GM19193 (cell line): ENCODE results near the gene ADD2.

Source experiments
- POLR2A ChIP-seq: IDR thresholded peaks from 4 replicates; pipeline ENCODE4 v1.6.1; 2011; ENCODE audit not compliant: insufficient read depth, insufficient read length; ENCODE audit errors: extremely low read depth

Gene ADD2

GRCh38 chr2:70748002-70748784, 19.8 kb downstream of the ADD2 start:
- TF ChIP-seq POLR2A: no peak

GRCh38 chr2:70747284-70747683, 20.7 kb downstream of the ADD2 start:
- no peak for TF ChIP-seq POLR2A

DNA sequence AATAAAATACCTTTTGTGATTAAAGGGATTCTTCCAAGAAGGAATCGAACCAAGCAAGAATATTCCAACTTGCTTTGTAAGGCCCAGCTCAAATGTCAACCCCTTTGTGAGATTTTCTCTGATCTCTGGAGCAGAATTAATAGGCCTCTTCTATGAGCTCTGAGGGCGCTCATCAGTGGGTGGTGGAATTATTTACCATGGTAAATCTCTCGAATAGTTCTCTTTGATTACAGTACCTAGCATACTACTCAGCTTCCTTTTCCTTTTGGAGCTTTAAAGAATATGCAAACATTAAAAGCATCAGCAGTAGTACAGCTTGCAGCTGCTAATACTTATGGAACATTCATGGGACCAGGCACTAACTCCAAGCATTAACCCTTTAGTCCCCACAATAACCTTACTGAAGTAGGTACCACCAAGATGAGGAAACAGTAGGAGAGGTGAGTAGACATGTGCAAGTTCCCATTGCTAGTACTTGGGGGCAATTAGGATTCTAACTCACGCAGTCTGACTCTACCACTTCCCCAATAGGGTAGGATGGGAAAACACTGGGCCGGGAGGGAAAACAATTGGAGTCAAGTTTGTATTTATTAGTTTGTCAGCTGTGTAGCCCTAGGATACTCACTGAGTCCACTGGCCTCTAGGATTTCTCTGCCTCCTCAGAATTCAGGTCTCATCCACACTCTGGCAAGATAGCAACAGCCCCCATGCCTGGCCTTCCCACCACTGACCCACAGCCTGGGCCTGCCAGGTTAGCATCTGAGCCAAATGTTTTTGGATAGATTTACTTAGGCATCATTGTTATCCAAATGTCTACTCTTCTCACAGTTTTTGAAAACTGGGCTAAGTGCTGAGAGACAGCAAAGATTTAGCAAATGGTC, 21.7 kb downstream of the ADD2 start:
- no peak for TF ChIP-seq POLR2A

DNA sequence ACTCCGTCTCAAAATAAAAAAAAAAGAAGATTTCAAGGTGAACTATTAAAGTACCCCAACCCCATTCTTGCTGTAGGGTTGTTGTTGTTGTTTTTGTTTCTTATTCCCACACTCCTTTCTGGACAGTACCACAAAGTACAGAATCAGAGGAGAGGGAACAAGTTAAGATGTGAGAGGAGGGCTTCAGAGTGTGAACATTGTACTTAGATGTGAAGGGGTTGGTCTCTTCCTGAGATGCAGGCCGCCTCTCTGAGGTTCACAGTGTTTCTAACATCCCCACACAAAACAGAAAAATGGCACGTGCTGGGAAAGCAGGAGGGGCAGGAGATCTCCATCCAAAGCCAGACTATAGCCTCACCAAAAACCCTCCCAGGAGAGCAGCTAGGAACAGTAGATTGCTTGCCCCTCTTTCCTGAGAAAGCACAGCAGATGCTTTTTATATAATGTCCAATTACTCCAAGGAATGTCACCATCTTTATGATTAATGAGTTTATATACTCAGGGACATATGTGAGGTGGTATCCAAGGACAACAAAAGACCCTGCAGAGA, 22.6 kb downstream of the ADD2 start:
- TF ChIP-seq POLR2A: no peak

GRCh38 chr2:70744397-70744796, 23.6 kb downstream of the ADD2 start:
- TF ChIP-seq POLR2A: no peak

DNA sequence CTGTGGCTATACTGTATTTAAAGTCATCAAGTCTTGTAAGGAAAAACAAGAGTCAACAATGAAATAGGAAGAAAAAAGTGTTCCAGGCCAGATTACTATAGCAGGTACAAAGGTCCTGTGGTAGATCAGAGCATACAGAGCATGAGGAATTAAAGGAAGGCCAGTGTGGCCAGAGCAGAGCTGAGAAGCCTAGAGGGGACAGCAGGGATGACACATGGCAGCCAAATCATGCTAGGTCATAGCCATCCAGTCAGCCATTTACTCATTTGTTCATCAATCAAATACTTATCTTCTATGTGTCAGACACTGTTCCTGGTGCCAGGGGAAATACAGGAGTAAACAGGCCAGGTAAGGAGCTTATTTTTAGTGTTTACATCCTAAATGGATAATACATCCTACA, 24.3 kb downstream of the ADD2 start:
- no peak for TF ChIP-seq POLR2A

DNA sequence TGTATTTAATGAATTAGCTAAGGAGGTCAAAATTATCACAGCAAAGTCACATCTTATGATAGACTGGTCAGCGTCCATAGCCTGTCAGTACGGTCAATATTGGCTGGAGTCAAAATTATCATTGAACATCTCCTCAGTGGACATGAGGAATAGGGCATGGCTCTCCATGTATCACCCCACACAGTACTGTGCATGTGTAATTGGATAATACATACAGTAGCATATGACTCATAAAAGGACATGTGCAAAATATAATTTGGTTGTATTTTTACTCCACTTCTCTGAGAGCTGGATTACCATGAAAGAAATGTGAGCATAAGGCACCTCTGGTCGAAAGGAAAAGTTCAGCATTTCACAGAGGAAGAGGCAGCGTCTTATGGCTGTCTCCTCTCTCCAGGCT, 24.9 kb downstream of the ADD2 start:
- no peak for TF ChIP-seq POLR2A

- no peak for TF ChIP-seq POLR2A
Measured at GRCh38 chr2:70738159-70738558, 29.8 kb downstream of the ADD2 start.

GRCh38 chr2:70735071-70735470, 32.9 kb downstream of the ADD2 start:
- no peak for TF ChIP-seq POLR2A

GRCh38 chr2:70733646-70734180, 34.3 kb downstream of the ADD2 start:
- TF ChIP-seq POLR2A: no peak

DNA sequence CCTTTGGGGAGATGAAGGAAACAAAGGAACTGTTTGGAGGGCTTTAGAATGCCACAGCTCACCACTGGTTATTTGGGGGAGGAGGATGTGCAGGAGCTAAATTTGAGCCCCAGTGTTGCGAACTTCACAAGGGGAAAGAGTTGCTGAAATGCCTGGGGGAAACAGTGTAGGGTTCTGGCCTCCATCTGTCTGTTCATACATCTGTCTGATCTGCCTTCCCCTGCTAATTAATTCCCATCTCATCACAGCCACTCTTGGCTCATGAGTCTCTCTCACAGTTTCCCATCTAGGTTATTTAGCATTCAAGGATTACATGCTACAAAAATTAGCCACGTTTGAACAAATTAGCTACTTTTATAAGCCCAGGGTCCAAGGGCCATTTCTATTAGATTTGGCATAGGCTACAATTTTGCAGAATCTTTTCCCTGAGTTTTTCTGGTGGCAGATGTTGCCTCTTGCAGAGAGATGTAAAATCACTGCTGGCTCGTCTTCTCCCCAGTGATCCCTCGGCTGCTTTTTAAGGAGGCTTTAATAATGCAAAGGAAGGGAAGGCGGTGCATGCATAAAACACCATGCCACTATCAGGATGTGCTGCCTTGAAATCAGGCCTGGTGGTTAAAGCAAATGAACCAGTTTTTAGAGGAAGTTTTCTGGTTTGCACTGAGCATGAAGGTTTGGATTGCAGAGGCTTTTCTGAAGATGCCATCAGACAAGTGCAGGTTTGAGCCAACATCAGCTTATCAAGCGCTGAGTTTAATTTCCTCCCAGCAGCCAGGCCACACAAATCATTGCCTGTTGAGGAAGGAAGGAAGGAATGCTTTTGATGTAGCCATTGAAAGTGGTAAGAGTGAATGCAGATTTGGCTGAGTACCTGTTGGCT, 35.0 kb downstream of the ADD2 start:
- TF ChIP-seq POLR2A: no peak

GRCh38 chr2:70730730-70731129, 37.3 kb downstream of the ADD2 start:
- no peak for TF ChIP-seq POLR2A

DNA sequence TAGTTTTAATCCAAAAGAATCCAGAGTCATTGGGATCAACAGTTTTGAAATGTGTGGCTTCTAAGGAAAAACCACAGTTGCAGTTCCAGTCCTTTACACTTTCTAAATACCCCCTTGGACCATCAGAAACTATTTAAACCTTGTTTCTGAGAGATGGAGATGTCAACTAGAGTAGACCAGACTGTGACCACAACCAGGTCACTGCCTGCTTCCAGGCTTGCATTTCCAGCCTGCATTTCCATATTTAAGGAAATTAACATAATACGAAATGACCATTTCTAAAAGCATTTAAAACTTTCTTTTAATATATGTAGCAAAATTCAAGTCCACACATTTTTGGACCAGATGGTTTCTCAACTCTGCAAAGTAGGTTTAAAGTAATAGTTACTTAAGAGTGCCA, 38.4 kb downstream of the ADD2 start:
- no peak for TF ChIP-seq POLR2A

GRCh38 chr2:70728128-70728527, 39.9 kb downstream of the ADD2 start:
- TF ChIP-seq POLR2A: no peak
